Stimulated activated CD8-positive, alpha-beta memory T cell treated with anti-CD3 and anti-CD28 coated beads, Interleukin-12 subunit alpha, Interleukin-12 subunit beta, amount 100 ng/mL, for 1 hour (primary cell): ENCODE measurements around the gene ECI1.

Experiments
- DNase-seq: peaks from one replicate; pipeline ENCODE4 v3.0.0-alpha.2; 2020; ENCODE audit warnings: low read depth

Gene ECI1

GRCh38 chr16:2233872-2234812 lies 17.2 kb downstream of the ECI1 start:
- DNase-seq: no peak

GRCh38 chr16:2233046-2233775 lies 18.2 kb downstream of the ECI1 start:
- no peak for DNase-seq

- DNase-seq: no peak
Observed at GRCh38 chr16:2232094-2232990, 19.0 kb downstream of the ECI1 start.

GRCh38 chr16:2231016-2231931 lies 20.1 kb downstream of the ECI1 start:
- DNase-seq: no peak

GRCh38 chr16:2230376-2230775 lies 21.0 kb downstream of the ECI1 start:
- DNase-seq: no peak

GRCh38 chr16:2229632-2230250 lies 21.6 kb downstream of the ECI1 start:
- DNase-seq: no peak

- DNase-seq: no peak
Observed at GRCh38 chr16:2229091-2229490, 22.3 kb downstream of the ECI1 start.

- no peak for DNase-seq
Observed at GRCh38 chr16:2228161-2228824, 23.1 kb downstream of the ECI1 start.

GRCh38 chr16:2226918-2227317 lies 24.5 kb downstream of the ECI1 start:
- DNase-seq: no peak

GRCh38 chr16:2226245-2226793 lies 25.1 kb downstream of the ECI1 start:
- DNase-seq: no peak

- DNase-seq: peak; percentile 5
Observed at GRCh38 chr16:2223942-2224486, 27.4 kb downstream of the ECI1 start.

GRCh38 chr16:2223221-2223941 lies 28.0 kb downstream of the ECI1 start, which contains the start of gene E4F1:
Gene E4F1, plus strand, starts transcription at chr16:2223591. Its CDS starts 23 bp downstream, at chr16:2223614.
- peak; percentile 97 for DNase-seq

GRCh38 chr16:2216330-2216729 lies 35.1 kb downstream of the ECI1 start:
- no peak for DNase-seq

- no peak for DNase-seq
Observed at GRCh38 chr16:2214719-2214968, 36.7 kb downstream of the ECI1 start, which contains the start of gene PGP. Gene PGP, minus strand, starts transcription at chr16:2214840. Its CDS starts 63 bp downstream, at chr16:2214777.

GRCh38 chr16:2213817-2214718 lies 37.3 kb downstream of the ECI1 start:
- DNase-seq: no peak

GRCh38 chr16:2212362-2213324 lies 38.7 kb downstream of the ECI1 start:
- DNase-seq: no peak
